D721Med (cell line): ENCODE data around the gene ZCCHC9.
"Not testable (repeated sequence)": the region's sequence is repeated elsewhere in the genome, so short reads cannot be mapped to it uniquely, and the experiment has no call there.

ENCODE experiments used
- DNase-seq: peaks from one replicate; pipeline ENCODE4 v3.0.0; 2011; ENCODE audit warnings: low spot score; ENCODE audit not compliant: insufficient read length
- FAIRE-seq: peaks from 2 replicates; lab custom pipeline; 2011; peaks lifted over from hg19 to GRCh38; lab: Jason Lieb, UNC
- TF ChIP-seq, protein P1 (sequence below): IDR thresholded peaks from 2 replicates; pipeline ENCODE4 v1.5.1; 2012; ENCODE audit warnings: mild to moderate bottlenecking, control low read depth; ENCODE audit not compliant: insufficient read depth; ENCODE audit errors: missing control alignments

The ZCCHC9 gene

DNA sequence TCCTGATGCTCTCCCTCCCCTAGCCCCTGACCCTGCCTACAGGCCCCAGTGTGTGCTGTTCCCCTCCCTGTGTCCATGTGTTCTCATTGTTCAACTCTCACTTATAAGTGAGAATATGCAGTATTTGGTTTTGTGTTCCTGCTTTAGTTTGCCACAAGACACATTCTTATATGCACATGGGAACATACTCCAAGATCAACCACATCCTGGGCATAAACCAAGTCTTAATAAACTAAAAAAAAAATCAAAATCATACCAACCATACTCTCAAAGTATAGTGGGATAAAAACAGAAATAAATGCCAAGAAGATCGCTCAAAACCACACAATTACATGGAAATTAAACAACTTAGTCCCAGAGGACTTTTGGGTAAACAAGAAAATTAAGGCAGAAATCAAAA lies 11.2 kb upstream of the ZCCHC9 start:
- FAIRE-seq = no peak
- no peak for DNase-seq
- TF ChIP-seq, protein P1, sequence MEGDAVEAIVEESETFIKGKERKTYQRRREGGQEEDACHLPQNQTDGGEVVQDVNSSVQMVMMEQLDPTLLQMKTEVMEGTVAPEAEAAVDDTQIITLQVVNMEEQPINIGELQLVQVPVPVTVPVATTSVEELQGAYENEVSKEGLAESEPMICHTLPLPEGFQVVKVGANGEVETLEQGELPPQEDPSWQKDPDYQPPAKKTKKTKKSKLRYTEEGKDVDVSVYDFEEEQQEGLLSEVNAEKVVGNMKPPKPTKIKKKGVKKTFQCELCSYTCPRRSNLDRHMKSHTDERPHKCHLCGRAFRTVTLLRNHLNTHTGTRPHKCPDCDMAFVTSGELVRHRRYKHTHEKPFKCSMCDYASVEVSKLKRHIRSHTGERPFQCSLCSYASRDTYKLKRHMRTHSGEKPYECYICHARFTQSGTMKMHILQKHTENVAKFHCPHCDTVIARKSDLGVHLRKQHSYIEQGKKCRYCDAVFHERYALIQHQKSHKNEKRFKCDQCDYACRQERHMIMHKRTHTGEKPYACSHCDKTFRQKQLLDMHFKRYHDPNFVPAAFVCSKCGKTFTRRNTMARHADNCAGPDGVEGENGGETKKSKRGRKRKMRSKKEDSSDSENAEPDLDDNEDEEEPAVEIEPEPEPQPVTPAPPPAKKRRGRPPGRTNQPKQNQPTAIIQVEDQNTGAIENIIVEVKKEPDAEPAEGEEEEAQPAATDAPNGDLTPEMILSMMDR = no peak

DNA sequence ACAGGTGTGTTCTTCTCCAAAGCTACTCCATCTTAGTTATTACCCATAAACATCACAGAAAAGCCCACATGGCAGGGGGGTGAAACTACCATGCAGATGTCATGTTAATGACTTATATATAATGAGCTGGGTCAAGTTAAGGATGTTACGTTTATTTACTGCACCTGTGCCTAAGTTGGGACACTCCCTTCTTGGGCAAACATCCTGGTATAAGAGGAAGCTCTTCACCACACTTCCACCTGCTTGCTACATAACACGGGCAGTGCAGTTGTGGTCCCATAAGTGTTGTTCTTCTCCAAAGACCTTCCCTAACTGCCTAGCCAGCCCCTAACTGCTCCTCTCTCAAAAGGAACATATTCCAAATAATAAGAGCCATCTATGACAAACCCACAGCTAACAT lies 9.3 kb upstream of the ZCCHC9 start:
- FAIRE-seq (no peak), DNase-seq (no peak)
- TF ChIP-seq, protein P1 = no peak

DNA sequence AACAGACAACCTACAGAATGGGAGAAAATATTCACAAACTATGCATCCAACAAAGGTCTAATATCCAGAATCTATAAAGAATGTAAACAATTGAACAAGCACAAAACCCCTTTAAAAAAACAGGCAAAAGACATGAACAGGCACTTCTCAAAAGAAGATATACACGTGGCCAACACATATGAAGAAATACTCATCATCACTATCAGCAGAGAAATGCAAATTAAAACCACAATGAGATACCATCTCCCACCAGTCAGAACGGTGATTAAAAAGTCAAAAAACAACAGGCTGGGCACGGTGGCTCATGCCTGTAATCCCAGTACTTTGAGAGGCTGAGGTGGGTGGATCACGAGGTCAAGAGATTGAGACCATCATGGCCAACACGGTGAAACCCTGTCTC lies 7.4 kb upstream of the ZCCHC9 start:
- FAIRE-seq, DNase-seq: not testable (repeated sequence)

DNA sequence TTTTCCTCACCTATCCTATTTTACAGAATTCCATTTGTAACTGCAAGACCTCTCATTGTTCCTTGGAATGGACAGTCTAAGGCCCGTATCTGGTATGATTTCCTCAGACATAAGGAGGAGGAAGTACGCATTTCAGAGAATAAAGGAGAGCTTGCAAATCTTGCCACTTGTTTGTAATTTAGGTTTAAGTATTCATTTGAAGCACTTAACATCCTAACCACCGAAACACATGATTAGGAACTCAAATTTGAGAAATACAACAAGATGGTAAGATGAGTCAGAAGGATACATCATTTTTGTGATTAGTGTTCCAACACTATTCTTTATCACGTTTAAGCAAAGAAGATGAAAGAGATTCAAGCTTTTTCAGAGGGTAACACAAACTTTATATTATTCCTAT lies 3.9 kb upstream of the ZCCHC9 start:
- no peak for DNase-seq
- FAIRE-seq = no peak
- TF ChIP-seq, protein P1 = no peak

DNA sequence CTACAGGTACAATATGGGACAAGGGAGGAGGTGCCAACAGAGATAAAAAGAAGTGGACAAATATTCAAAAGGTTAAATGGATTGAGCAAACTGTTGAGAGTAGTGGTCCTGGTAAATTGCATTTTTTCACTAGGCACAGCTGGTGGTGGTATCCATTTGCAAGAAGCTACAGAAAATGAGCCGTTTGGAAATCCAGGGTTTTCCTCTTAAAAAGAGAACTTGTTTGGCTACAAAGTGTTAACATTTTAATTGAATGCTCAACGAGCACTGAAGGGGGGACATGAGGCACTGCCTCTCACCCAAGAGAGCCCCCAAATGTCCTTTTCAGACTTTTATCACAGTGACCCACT lies 491 bp upstream of the ZCCHC9 start:
- no peak for FAIRE-seq
- DNase-seq = no peak
- TF ChIP-seq, protein P1 = no peak

DNA sequence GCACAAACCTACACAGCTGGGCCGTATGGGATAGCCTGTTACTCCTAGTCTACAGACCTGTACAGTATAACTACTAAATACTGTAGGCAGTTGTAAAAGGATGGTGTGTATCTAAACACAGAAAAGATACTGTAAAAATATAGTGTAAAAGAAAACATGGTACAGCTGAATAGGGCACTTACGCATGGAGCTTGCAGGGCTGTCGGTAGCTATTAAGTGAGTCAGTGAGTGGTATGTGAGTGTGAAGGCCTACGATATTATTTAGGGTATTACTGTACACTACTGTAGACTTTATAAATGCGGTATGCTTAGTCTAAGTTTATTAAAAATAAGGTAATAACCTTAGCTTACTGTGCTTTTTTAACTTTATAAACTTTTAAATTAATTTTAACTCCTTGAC lies 1.2 kb downstream of the ZCCHC9 start:
- TF ChIP-seq, protein P1 = no peak
- no peak for DNase-seq

DNA sequence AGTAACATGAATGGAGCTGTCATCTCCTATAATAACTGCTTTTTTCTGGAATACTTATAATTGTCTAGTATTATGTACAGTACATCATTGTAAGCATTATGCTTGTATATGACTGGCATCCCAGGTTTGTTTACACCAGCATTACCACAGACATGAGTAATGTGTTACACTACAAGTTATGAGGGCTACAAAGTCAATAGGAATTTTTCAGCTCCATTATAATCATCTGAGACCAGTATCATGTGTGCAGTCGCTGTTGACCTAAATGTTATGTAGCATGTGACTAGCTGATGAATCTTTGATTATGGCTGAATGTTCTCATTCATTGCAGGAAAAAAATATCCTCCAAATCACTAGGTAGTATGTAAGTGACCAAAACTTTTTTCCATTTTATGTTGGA lies 2.2 kb downstream of the ZCCHC9 start:
- FAIRE-seq = no peak
- no peak for DNase-seq
- TF ChIP-seq, protein P1 = no peak

More for the DNA sequence above, 1.2 kb downstream of the ZCCHC9 start:
- no peak for FAIRE-seq

DNA sequence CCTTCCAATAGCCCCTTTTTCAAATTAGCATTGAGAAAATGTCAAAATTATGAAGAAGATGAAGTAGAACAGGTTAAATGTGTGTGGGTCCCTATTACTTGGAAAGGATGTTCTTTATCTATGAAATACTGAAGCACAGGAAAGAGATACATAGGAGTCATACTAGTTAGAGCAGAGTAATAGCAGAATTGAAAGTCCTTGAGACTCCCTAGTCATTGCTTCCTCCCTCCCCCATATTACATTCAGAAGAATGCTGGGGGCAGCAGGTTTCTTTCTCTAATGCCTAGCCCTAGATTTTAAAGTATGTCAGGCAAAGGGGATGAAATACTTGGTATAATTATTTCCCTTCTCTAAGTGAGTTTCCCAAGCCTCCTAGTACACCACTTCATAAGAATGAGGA lies 4.4 kb downstream of the ZCCHC9 start:
- FAIRE-seq (no peak), DNase-seq (no peak)
- TF ChIP-seq, protein P1 = no peak
